ENCODE results near the gene ZNF275.
A peak's percentile ranks its signal among the peaks of the same experiment; 100 is the strongest.

Gene ZNF275

GRCh38 chrX:153352858-153353257 is 18.9 kb downstream of the ZNF275 start (continued):
- no peak for TF ChIP-seq CREB5 (CRISPR knock-in tag; IDR thresholded peaks at IDR 0.05; ENCODE audit: low read depth)
- no peak for TF ChIP-seq ISL1 (CRISPR knock-in tag; IDR thresholded peaks at IDR 0.05)
- TF ChIP-seq ARNTL (CRISPR knock-in tag; IDR thresholded peaks at IDR 0.05; ENCODE audit: borderline replicate concordance, low read depth), result no peak
- no peak for TF ChIP-seq ZFP30 (CRISPR knock-in tag; IDR thresholded peaks at IDR 0.05)
- TF ChIP-seq PPARA (CRISPR knock-in tag; IDR thresholded peaks at IDR 0.05; ENCODE audit: borderline replicate concordance), result no peak
- TF ChIP-seq ZNF70 (CRISPR knock-in tag; IDR thresholded peaks at IDR 0.05), result no peak

GRCh38 chrX:153353416-153353815 is 19.5 kb downstream of the ZNF275 start:
- TF ChIP-seq GLIS3 (CRISPR knock-in tag; IDR thresholded peaks at IDR 0.05), result no peak
- no peak for TF ChIP-seq PPARA (CRISPR knock-in tag; IDR thresholded peaks at IDR 0.05; ENCODE audit: borderline replicate concordance)
- no peak for TF ChIP-seq SNAI2 (CRISPR knock-in tag; IDR thresholded peaks at IDR 0.05)
- no peak for TF ChIP-seq OSR1 (CRISPR knock-in tag; IDR thresholded peaks at IDR 0.05)
- peak; percentile 55 for ATAC-seq

GRCh38 chrX:153357877-153358276 is 23.9 kb downstream of the ZNF275 start:
- TF ChIP-seq ZNF70 (CRISPR knock-in tag; IDR thresholded peaks at IDR 0.05), result no peak
- TF ChIP-seq PATZ1 (CRISPR knock-in tag; IDR thresholded peaks at IDR 0.05; ENCODE audit: borderline replicate concordance), result no peak
- TF ChIP-seq CREB5 (CRISPR knock-in tag; IDR thresholded peaks at IDR 0.05; ENCODE audit: low read depth), result no peak
- TF ChIP-seq OSR1 (CRISPR knock-in tag; IDR thresholded peaks at IDR 0.05), result no peak
- TF ChIP-seq ARNTL (CRISPR knock-in tag; IDR thresholded peaks at IDR 0.05; ENCODE audit: borderline replicate concordance, low read depth), result no peak
- no peak for TF ChIP-seq POU6F1 (CRISPR knock-in tag; IDR thresholded peaks at IDR 0.05; ENCODE audit: borderline replicate concordance, low read depth)
- no peak for TF ChIP-seq TSHZ2 (CRISPR knock-in tag; IDR thresholded peaks at IDR 0.05)
- TF ChIP-seq BACH2 (CRISPR knock-in tag; IDR thresholded peaks at IDR 0.05; ENCODE audit: borderline replicate concordance), result no peak
- no peak for ATAC-seq

GRCh38 chrX:153361781-153362397 is 27.9 kb downstream of the ZNF275 start:
- no peak for ATAC-seq
- TF ChIP-seq ZFP30 (CRISPR knock-in tag; IDR thresholded peaks at IDR 0.05) (no peak), TOX (CRISPR knock-in tag; IDR thresholded peaks at IDR 0.05; ENCODE audit: borderline replicate concordance) (no peak), ISL1 (CRISPR knock-in tag; IDR thresholded peaks at IDR 0.05) (no peak), GLIS3 (CRISPR knock-in tag; IDR thresholded peaks at IDR 0.05) (no peak), RARB (CRISPR knock-in tag; IDR thresholded peaks at IDR 0.05) (no peak), ZNF565 (CRISPR knock-in tag; conservative IDR thresholded peaks at IDR 0.05; ENCODE audit: low read depth) (no peak), ZNF8 (CRISPR knock-in tag; IDR thresholded peaks at IDR 0.05) (no peak), ZC3H10 (CRISPR knock-in tag; IDR thresholded peaks at IDR 0.05) (no peak), CSDC2 (CRISPR knock-in tag; IDR thresholded peaks at IDR 0.05) (no peak), SNAI2 (CRISPR knock-in tag; IDR thresholded peaks at IDR 0.05) (no peak)
